Immature natural killer cell (primary cell): ENCODE results near the gene SEMA6D. TPM values are rescaled to one million over a fixed set of nuclear protein-coding genes. Genes with fewer than 3 reads are reported as not detected.

Source experiments
- DNase-seq, 3 donors: peaks; one replicate each; pipeline ENCODE4 v3.0.0; 2022; ENCODE audit warnings: mixed read lengths in 1 of 3
- H3K27ac Mint-ChIP-seq, 6 donors: one replicate each; pipeline ENCODE4 v1.8.0; 2020; ENCODE audit warnings: mixed read lengths in 6 of 6, mild to moderate bottlenecking in 5 of 6, inconsistent platforms in 4 of 6, moderate library complexity in 3 of 6
- H3K27me3 Mint-ChIP-seq, 3 donors: one replicate each; pipeline ENCODE4 v1.8.0; 2020 to 2021; ENCODE audit warnings: low read depth in 3 of 3, mild to moderate bottlenecking in 3 of 3, mixed read lengths in 3 of 3, moderate library complexity in 3 of 3, inconsistent platforms in 1 of 3
- H3K36me3 Mint-ChIP-seq, 3 donors: one replicate each; pipeline ENCODE4 v1.8.0; 2020; ENCODE audit warnings: mixed read lengths in 3 of 3, inconsistent platforms in 2 of 3, mild to moderate bottlenecking in 2 of 3
- H3K4me1 Mint-ChIP-seq, 2 donors: one replicate each; pipeline ENCODE4 v1.8.0; 2020; ENCODE audit warnings: inconsistent platforms in 2 of 2, mild to moderate bottlenecking in 2 of 2, mixed read lengths in 2 of 2, moderate library complexity in 1 of 2
- H3K4me3 Mint-ChIP-seq, 5 donors: one replicate each; pipeline ENCODE4 v1.8.0; 2020; ENCODE audit warnings: mild to moderate bottlenecking in 5 of 5, mixed read lengths in 5 of 5, inconsistent platforms in 3 of 5, moderate library complexity in 3 of 5
- H3K9me3 Mint-ChIP-seq, 6 donors: one replicate each; pipeline ENCODE4 v1.8.0; 2020; ENCODE audit warnings: mild to moderate bottlenecking in 6 of 6, mixed read lengths in 6 of 6, inconsistent platforms in 4 of 6, moderate library complexity in 3 of 6
- polyA plus RNA-seq, 3 donors: library from polyadenylated mRNA; unstranded; fragments of 300-500 nt; fragmentation: Illumina TruSeq; gene quantifications; one replicate each; pipeline ENCODE4 v1.2.3, GENCODE V29; 2021

SEMA6D gene
- polyA plus RNA-seq, 3 donors from 2014 or later: not detected

- Mint-ChIP-seq H3K27me3 (peaks cover 0 to 2% (median 2%) of the 10 kb centered on the region in 3 donors), H3K4me3 (no peak overlapping the region), H3K27ac (no peak overlapping the region), H3K4me1 (peaks cover 27 to 40% of the 10 kb centered on the region in 2 donors), H3K36me3 (no peaks in the 10 kb centered on the region), H3K9me3 (no peaks in the 10 kb centered on the region)
- DNase-seq: no peak
Measured at GRCh38 chr15:47814620-47815019, 97.3 kb downstream of the SEMA6D start.

- H3K4me1 Mint-ChIP-seq: peaks cover 11 to 15% of the 10 kb centered on the region in 2 donors
- no peaks in the 10 kb centered on the region for H3K36me3 Mint-ChIP-seq
- no peak overlapping the region for H3K27ac Mint-ChIP-seq
- H3K4me3 Mint-ChIP-seq: no peak overlapping the region
- H3K9me3 Mint-ChIP-seq: peaks cover 0 to 2% (median 0%) of the 10 kb centered on the region in 6 donors
- H3K27me3 Mint-ChIP-seq: peaks cover 0 to 2% (median 2%) of the 10 kb centered on the region in 3 donors
- DNase-seq: no peak
Measured at GRCh38 chr15:47817969-47818548, 100.8 kb downstream of the SEMA6D start.

GRCh38 chr15:47819158-47819557, 101.9 kb downstream of the SEMA6D start:
- DNase-seq: no peak
- Mint-ChIP-seq H3K4me1 (peaks cover 3 to 4% of the 10 kb centered on the region in 2 donors), H3K4me3 (no peak overlapping the region), H3K9me3 (peaks cover 0 to 2% (median 0%) of the 10 kb centered on the region in 6 donors), H3K36me3 (no peaks in the 10 kb centered on the region), H3K27me3 (peaks cover 0 to 2% (median 2%) of the 10 kb centered on the region in 3 donors), H3K27ac (no peak overlapping the region)

- Mint-ChIP-seq H3K4me1 (peaks cover 0 to 2% of the 10 kb centered on the region in 2 donors), H3K9me3 (peaks cover 0 to 5% (median 0%) of the 10 kb centered on the region in 6 donors), H3K4me3 (no peak overlapping the region), H3K27me3 (peaks cover 0 to 2% (median 2%) of the 10 kb centered on the region in 3 donors), H3K27ac (no peak overlapping the region), H3K36me3 (no peaks in the 10 kb centered on the region)
- no peak for DNase-seq
Measured at GRCh38 chr15:47820057-47820746, 102.9 kb downstream of the SEMA6D start.

GRCh38 chr15:47820747-47821319, 103.5 kb downstream of the SEMA6D start:
- Mint-ChIP-seq H3K27me3 (peaks cover 0 to 2% (median 2%) of the 10 kb centered on the region in 3 donors), H3K4me1 (peaks cover 0 to 2% of the 10 kb centered on the region in 2 donors), H3K9me3 (peaks cover 0 to 5% (median 0%) of the 10 kb centered on the region in 6 donors), H3K4me3 (no peak overlapping the region), H3K27ac (no peak overlapping the region), H3K36me3 (no peaks in the 10 kb centered on the region)
- DNase-seq: no peak

- Mint-ChIP-seq H3K27me3 (peaks cover 0 to 2% (median 2%) of the 10 kb centered on the region in 3 donors), H3K4me1 (peaks cover 0 to 2% of the 10 kb centered on the region in 2 donors), H3K9me3 (peaks cover 0 to 5% (median 1%) of the 10 kb centered on the region in 6 donors), H3K4me3 (no peak overlapping the region), H3K27ac (no peak overlapping the region), H3K36me3 (no peaks in the 10 kb centered on the region)
- DNase-seq: no peak
Measured at GRCh38 chr15:47822048-47822447, 104.7 kb downstream of the SEMA6D start.
